ENCODE data around the gene COA7.
A peak's percentile ranks its signal among the peaks of the same experiment; 100 is the strongest.

COA7 gene

GRCh38 chr1:52669696-52670095 is 28.5 kb downstream of the COA7 start:
- DNase-seq (ENCODE audit: low spot score) = no peak

GRCh38 chr1:52668711-52669110 is 29.4 kb downstream of the COA7 start:
- DNase-seq (ENCODE audit: low spot score) = no peak

- no peak for DNase-seq (ENCODE audit: low spot score)
These were observed 30.2 kb downstream of the COA7 start for GRCh38 chr1:52667984-52668383.

- DNase-seq (ENCODE audit: low spot score) = no peak
These were observed 30.9 kb downstream of the COA7 start for GRCh38 chr1:52667290-52667689.

- DNase-seq (ENCODE audit: low spot score) = no peak
These were observed 32.9 kb downstream of the COA7 start for GRCh38 chr1:52665006-52665941.

GRCh38 chr1:52663716-52664115 is 34.4 kb downstream of the COA7 start:
- no peak for DNase-seq (ENCODE audit: low spot score)

GRCh38 chr1:52662645-52663313 is 35.4 kb downstream of the COA7 start:
- DNase-seq (ENCODE audit: low spot score) = peak; percentile 15

- no peak for DNase-seq (ENCODE audit: low spot score)
These were observed 37.3 kb downstream of the COA7 start for GRCh38 chr1:52660807-52661206.

- no peak for DNase-seq (ENCODE audit: low spot score)
These were observed 38.1 kb downstream of the COA7 start for GRCh38 chr1:52659851-52660596.

GRCh38 chr1:52659356-52659755 is 38.8 kb downstream of the COA7 start:
- no peak for DNase-seq (ENCODE audit: low spot score)

- no peak for DNase-seq (ENCODE audit: low spot score)
These were observed 39.4 kb downstream of the COA7 start for GRCh38 chr1:52658795-52659194.

GRCh38 chr1:52657702-52658101 is 40.4 kb downstream of the COA7 start:
- DNase-seq (ENCODE audit: low spot score) = no peak

GRCh38 chr1:52654063-52654462 is 44.1 kb downstream of the COA7 start:
- no peak for DNase-seq (ENCODE audit: low spot score)

- no peak for DNase-seq (ENCODE audit: low spot score)
These were observed 44.8 kb downstream of the COA7 start for GRCh38 chr1:52653207-52653849.

GRCh38 chr1:52651904-52652303 is 46.2 kb downstream of the COA7 start:
- DNase-seq (ENCODE audit: low spot score) = peak; percentile 66

GRCh38 chr1:52645261-52645660 is 52.9 kb downstream of the COA7 start:
- DNase-seq (ENCODE audit: low spot score) = no peak

- DNase-seq (ENCODE audit: low spot score) = no peak
These were observed 56.8 kb downstream of the COA7 start for GRCh38 chr1:52641307-52641706.

- DNase-seq (ENCODE audit: low spot score) = no peak
These were observed 57.5 kb downstream of the COA7 start for GRCh38 chr1:52640697-52641096.

GRCh38 chr1:52637946-52638345 is 60.2 kb downstream of the COA7 start:
- DNase-seq (ENCODE audit: low spot score) = no peak

GRCh38 chr1:52636721-52637695 is 61.1 kb downstream of the COA7 start:
- DNase-seq (ENCODE audit: low spot score) = no peak
